Measurements from ENCODE around the gene ADAMTSL1.

The ADAMTSL1 gene

GRCh38 chr9:18728642-18729041 lies 254.7 kb downstream of the ADAMTSL1 start:
- H3K9me3 Mint-ChIP-seq, result no peaks in the 10 kb centered on the region
- peaks cover 3% of the 10 kb centered on the region for H3K27me3 Mint-ChIP-seq (ENCODE audit: low read depth, poor library complexity)
- no peaks in the 10 kb centered on the region for H3K36me3 Mint-ChIP-seq (ENCODE audit: low read depth)
- TF ChIP-seq CTCF (IDR thresholded peaks at IDR 0.05), result no peak
- H3K27ac Mint-ChIP-seq, result no peak overlapping the region
- no peak for DNase-seq
- H3K4me1 Mint-ChIP-seq, result peaks cover 29% of the 10 kb centered on the region
- H3K4me3 Mint-ChIP-seq, result no peak overlapping the region

GRCh38 chr9:18730241-18730640 lies 256.3 kb downstream of the ADAMTSL1 start:
- Mint-ChIP-seq H3K27me3 (ENCODE audit: low read depth, poor library complexity) (no peaks in the 10 kb centered on the region), H3K4me1 (peaks cover 32% of the 10 kb centered on the region), H3K9me3 (no peaks in the 10 kb centered on the region), H3K36me3 (ENCODE audit: low read depth) (no peaks in the 10 kb centered on the region), H3K4me3 (no peak overlapping the region), H3K27ac (no peak overlapping the region)
- DNase-seq, result no peak
- TF ChIP-seq CTCF (IDR thresholded peaks at IDR 0.05), result no peak

- Mint-ChIP-seq H3K36me3 (ENCODE audit: low read depth) (no peaks in the 10 kb centered on the region), H3K4me1 (peaks cover 4% of the 10 kb centered on the region), H3K27me3 (ENCODE audit: low read depth, poor library complexity) (no peaks in the 10 kb centered on the region), H3K4me3 (no peak overlapping the region), H3K9me3 (no peaks in the 10 kb centered on the region), H3K27ac (no peak overlapping the region)
- no peak for TF ChIP-seq CTCF (IDR thresholded peaks at IDR 0.05)
- DNase-seq, result no peak
Measured at GRCh38 chr9:18739127-18739526, 265.2 kb downstream of the ADAMTSL1 start.

GRCh38 chr9:18739641-18740318 lies 265.8 kb downstream of the ADAMTSL1 start:
- no peaks in the 10 kb centered on the region for H3K27me3 Mint-ChIP-seq (ENCODE audit: low read depth, poor library complexity)
- H3K27ac Mint-ChIP-seq, result no peak overlapping the region
- H3K9me3 Mint-ChIP-seq, result no peaks in the 10 kb centered on the region
- peaks cover 4% of the 10 kb centered on the region for H3K4me1 Mint-ChIP-seq
- DNase-seq, result no peak
- H3K4me3 Mint-ChIP-seq, result no peak overlapping the region
- no peaks in the 10 kb centered on the region for H3K36me3 Mint-ChIP-seq (ENCODE audit: low read depth)
- no peak for TF ChIP-seq CTCF (IDR thresholded peaks at IDR 0.05)

GRCh38 chr9:18741359-18741758 lies 267.4 kb downstream of the ADAMTSL1 start:
- Mint-ChIP-seq H3K27ac (no peak overlapping the region), H3K4me1 (peaks cover 13% of the 10 kb centered on the region), H3K9me3 (no peaks in the 10 kb centered on the region), H3K27me3 (ENCODE audit: low read depth, poor library complexity) (peaks cover 3% of the 10 kb centered on the region), H3K36me3 (ENCODE audit: low read depth) (no peaks in the 10 kb centered on the region), H3K4me3 (no peak overlapping the region)
- no peak for TF ChIP-seq CTCF (IDR thresholded peaks at IDR 0.05)
- DNase-seq, result no peak

GRCh38 chr9:18741945-18742344 lies 268.0 kb downstream of the ADAMTSL1 start:
- TF ChIP-seq CTCF (IDR thresholded peaks at IDR 0.05), result no peak
- no peak for DNase-seq
- no peaks in the 10 kb centered on the region for H3K36me3 Mint-ChIP-seq (ENCODE audit: low read depth)
- peaks cover 17% of the 10 kb centered on the region for H3K4me1 Mint-ChIP-seq
- no peak overlapping the region for H3K4me3 Mint-ChIP-seq
- peaks cover 3% of the 10 kb centered on the region for H3K27me3 Mint-ChIP-seq (ENCODE audit: low read depth, poor library complexity)
- H3K9me3 Mint-ChIP-seq, result no peaks in the 10 kb centered on the region
- H3K27ac Mint-ChIP-seq, result no peak overlapping the region
